NCI-H187 treated with DMSO at 0.1 percent for 48 hours (cell line): ENCODE measurements around the gene HPGD.

ENCODE experiments used
- DNase-seq: peaks from one replicate; lab custom pipeline; 2025; lab: John Stamatoyannopoulos, UW

The HPGD gene

DNA sequence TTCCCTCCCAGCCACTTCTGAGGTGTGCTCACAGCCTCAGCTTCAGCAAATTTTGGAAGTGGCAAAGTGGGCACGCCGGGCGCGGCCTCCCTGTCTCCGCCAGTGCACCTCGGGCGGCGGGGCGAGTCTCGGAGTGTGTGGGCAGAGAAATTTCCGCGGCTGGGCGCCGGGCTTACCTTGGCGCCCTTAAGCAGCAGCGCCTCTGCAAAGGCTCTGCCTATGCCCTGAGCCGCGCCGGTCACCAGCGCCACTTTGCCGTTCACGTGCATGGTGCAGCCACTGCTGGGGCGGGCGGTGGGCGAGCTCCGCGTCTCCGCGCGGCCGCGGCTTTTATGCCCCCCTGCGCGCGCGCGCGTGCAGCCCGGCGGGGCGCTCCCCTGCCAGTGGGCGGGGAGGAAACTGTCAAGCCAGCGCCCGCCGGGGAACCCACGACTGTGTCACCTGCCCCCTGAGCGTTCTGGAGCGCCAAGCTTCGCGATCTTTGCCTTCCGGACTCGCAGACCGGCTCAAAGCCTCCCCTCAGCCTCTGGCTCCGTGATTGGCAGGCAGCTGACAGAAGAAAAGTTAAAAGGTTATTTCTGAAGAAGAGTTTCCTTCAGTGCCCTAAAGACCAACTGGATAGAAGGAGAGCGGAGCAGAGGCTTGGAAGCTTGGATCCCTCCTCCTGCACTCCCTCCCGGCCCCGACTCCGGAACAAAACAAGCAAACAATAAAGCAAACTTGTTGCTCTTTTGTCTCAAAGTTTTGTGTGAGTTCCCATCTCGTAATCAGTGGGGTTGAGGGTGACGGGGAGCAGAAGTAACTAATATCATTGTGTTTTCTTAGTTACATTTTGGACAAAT lies at the start of gene HPGD:
HPGD (minus strand) TSS at position 306 of the 842 bp plus-strand sequence; CDS start at position 269, 37 bp downstream.
- no peak for DNase-seq

DNA sequence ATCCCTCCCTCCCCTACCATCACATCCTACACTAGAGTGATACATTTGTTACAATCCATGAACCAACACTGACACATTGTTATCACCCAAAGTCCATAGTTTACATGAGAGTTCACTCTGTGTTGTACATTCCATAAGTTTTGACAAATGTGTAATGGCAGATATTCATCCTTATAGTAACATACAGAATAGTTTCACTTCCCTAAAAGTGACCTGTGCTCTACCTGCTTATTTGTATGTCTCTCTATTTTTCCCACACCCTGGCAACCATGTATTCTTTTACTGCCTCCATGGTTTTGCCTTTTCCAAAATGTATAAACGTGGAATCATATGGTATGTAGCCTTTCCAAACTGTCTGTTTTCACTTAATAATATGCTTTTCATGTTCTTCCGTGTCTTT lies 42.2 kb upstream of the HPGD start:
- no peak for DNase-seq

DNA sequence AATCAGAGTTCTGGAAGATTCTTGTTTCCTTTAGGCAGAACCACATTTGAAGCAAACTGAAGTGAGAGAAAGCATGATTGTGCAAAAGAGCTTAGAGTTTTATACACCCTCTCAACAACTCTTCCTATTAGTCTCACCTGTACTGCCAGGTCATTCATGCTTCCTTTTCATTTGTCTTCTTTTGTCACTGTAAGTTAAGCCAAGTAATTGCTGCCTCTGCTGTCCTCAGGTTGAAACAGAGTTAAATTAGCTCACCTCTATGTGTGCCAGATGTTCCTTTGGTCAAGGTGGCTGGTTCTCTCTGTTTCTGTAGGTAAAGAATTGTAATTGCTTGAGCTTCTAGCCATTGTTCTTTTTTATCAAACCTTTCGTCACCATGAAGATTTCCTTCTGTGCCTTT lies 41.1 kb upstream of the HPGD start:
- DNase-seq = no peak

DNA sequence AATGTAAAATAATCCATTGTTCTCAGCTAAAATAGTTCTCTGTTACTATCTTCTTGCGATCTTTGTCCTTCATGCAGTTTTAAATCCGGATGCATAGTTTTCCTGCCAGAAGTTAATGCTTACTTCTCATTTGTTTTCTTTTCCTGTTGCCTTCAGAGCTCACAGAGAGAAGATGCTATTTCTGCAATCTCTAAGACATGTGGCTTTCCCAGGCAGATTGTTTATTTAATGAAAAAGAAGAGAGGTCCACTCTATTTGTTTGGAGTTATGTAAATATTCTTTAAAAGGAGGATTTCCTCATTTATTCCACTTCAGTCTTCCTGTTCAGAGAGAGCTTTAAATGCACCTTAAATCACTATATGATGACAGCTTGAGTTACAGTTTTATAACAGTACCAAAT lies 39.3 kb upstream of the HPGD start:
- no peak for DNase-seq

DNA sequence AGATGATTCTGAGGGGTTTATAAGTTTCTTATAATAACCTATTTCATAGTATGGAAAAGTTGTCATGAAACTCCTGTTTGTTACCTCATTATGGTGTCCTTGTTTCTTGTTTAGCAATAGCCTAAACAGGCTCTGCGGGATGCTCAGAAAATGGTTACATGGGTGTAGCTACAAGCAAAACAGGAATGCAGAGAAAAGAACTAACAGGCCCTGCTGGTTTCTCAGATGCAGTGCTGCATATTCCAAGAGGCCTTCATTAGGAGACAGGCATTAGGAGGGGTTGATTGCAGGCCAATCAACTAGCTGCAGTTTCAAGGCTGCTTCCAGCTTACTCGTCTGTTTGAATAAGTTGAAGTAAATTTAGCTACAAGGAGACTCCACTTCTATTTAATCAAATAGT lies 37.6 kb upstream of the HPGD start:
- no peak for DNase-seq

DNA sequence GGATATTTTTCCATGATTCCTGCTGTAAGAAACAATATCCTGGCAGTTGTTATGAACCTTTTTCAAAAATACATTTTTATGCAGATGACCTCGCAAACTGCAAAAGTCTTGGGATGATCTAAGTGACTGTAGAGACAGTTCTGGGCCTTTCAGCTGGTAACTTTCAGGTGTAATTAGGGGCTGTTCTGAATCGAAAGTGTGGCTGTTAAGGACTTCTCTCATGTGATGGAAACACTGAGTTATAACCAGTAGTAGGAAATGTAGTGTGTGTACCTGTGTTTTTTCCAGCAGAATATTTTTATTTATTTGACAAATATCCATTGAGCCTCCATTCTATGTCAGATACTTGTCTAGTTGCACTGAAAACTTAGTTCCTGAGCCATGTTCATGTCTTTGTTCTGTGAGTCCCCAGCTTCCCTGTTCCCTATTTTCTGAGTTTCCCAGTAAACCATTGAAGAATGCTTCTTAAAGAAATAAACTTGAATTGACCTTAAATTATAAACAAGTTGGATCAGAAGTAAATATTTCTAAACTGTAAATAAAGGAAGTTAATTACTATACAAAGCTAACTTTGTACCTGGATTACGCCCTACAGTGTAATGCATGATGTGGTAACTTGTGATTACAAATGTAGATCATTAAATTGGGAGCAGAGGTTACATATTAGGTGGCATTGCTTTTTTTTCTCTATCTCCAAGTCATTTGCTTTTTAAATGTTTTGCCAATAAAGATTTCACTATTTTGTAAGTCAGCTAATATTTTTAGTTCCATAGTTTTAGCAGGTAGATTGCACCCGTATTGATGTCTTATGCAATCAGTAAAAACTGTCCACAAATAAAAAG lies 33.7 kb upstream of the HPGD start:
- DNase-seq = no peak

DNA sequence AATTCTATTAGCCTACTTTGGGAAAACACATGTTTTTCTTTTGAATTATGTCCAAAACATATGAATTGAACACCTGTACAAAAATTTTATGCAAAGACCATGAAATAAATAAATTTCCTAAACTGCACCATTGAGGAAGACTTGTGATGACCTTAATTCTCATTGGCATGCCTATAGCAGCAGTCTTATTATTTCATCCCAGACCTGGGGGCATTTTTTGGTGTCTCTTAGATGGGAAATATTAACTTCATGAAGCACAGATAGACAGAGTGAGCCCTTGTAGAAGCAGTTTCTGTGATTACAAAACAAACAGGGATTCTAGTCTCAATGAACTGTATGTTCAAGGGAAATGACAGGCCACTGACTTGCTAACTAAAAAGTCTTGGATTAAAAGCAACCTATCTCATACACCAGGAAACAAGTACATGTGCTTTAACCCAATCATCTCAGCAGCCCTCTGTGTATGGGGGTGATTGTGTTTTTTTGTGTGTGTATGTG lies 32.0 kb upstream of the HPGD start:
- DNase-seq = no peak

DNA sequence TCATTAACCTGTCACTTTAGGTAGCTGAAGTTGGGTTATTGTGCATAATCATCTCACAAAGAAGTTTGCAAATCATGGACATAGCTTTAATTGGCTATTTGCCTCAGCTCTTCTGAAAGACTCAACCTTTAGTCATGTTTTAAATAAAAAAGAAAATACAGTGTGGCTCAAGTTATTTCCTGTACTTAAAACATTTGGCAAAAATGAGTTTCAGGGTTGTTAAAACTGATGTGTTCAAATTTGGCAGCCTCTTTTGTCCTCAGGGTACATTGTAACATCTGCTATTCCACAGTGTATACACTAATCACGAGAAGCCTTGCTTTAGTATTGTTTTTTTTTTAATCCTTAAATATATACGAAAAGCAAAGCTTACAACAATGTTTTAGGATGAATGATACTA lies 31.5 kb upstream of the HPGD start:
- no peak for DNase-seq

DNA sequence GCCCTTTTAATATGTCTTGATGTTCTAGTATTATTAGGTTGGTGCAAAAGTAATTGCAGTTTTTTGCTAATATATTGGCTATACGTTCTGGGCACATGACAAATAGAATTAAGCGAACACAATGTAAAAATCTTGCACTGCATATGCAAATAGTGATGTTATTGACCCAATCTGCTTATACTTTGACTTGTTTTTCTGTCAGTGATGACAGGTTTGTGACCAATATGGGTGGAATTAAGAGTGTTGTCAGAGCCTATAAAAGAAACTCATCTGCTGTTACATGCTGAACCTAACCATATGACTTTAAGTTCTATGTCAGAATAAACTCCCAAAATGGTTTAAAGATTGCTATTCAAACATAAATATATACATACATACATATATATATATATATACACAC lies 30.7 kb upstream of the HPGD start:
- DNase-seq = no peak

DNA sequence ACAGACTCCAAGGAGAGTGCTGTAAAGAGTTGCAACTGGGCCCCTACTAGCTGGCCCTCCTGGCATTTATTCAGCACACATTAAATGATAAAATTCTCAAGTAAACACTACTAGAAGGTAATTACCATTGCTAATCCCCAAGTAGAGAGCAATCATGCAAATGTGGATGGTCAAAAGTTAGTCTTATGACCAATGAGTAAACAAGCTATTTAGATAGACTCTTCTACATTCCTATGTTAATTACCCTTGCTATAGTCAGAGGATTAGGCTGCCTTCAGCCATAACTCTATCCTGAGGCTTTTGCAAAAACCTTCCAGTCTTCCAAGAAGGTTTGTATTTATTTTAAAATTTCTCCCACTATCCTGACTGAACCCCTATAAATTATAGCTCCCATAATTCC lies 28.3 kb upstream of the HPGD start:
- no peak for DNase-seq

DNA sequence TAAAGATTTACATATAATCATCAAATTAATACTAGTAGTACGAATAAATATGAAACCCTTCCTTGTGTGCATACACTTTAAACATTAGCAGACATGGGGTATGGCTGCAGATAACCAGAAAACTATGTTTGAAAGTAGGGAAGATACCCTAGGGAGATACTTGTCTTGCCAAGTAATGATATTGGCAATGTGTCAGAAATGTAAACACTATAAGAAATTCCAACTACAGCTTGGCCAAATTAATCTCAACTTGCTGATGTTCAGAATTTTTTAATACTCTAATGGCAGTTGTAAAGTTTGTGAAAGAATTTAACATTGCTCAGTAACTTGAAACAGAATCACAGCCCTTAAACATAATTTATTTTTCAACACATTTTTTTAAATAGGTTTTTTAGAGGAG lies 27.4 kb upstream of the HPGD start:
- DNase-seq = no peak

DNA sequence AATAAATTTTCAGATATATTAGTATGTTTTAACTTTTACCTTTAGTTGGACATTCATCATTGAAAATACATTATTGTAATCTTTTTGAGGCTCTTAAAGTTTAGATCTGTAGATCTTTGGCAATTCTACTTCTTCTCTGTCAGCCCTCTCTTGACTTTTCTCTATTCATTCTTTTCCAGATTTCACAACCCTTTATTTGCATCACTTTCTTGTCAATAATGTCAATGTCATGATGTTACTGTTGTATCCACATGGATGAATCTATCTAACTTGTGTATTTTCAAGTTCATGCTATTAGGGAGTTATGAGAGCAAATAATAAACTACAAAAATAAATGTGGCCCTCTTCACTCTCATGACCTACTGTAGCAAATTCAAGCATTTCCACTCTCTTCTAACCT lies 23.0 kb upstream of the HPGD start:
- no peak for DNase-seq

DNA sequence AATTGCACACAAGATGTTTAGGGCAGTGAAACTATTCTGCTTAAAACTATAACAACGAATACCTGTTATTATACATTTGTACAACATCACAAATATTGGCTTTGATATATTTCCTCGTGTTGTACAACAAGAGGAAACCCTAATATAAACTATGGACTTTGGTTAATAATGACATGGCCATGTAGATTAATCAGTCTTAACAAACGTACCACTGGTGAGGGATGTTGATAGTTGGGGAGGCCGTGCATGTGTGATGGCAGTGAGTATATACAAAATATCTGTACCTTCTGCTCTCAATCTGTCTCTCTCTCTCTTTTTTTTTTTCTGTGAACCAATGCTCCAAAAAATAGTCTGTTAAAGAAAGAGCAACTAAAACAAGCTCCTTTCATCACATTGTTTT lies 22.2 kb upstream of the HPGD start:
- no peak for DNase-seq

DNA sequence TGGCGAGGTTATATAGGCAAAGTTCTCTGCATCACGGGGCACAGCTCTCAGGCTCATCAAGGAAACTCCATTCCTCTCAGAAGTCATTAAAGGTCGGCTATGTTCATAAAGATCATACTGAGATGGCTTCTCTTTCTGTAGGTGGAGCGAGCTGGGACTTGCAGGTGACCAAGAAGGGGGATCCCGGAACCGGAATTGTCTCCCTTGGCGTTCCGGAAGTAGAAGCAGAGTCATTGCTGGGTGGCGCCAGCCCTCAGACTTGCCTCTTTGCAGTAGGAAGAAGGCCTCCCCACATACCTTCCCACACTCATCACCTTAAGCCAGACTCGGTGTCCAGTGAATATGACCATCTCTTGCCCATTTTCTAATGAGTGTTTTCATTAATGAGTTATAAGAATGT lies 17.9 kb upstream of the HPGD start:
- DNase-seq = no peak

DNA sequence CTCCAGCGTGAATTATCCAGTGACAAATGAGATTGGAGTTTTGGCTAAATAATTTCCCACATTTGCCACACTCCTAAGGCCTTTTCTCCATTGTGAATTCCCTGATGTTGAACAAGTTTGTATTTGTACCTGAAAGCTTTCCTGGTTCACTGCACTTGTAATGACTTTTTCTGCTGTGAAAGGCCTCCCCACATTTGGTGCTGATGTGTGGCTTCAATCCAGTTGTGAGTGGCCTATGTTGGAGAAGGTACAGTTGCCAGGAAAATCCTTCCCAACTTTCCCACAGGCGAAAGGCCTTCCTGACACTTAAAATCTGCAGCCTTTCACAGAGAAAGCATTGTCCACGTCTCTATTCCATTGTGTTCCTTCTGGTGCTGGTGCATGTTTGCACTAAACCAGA lies 17.3 kb upstream of the HPGD start:
- DNase-seq = no peak

DNA sequence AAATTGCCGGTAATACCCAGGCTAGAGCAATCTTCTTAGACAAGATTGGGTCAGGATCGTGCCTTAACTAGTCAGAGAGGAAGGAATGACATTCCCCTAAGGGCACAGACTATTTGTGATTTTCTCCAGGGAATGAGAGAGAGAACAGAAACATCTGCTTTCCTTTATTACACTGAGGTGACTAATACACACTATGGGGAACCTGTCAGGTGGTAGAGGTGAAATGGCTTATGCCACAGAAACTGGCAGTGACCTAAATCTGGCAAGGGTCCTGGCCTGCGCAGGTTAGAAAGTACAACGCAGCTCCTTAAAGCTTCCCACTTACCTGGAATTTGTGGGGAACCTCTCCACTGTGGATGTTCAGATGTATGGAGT lies 16.6 kb upstream of the HPGD start:
- DNase-seq = no peak

DNA sequence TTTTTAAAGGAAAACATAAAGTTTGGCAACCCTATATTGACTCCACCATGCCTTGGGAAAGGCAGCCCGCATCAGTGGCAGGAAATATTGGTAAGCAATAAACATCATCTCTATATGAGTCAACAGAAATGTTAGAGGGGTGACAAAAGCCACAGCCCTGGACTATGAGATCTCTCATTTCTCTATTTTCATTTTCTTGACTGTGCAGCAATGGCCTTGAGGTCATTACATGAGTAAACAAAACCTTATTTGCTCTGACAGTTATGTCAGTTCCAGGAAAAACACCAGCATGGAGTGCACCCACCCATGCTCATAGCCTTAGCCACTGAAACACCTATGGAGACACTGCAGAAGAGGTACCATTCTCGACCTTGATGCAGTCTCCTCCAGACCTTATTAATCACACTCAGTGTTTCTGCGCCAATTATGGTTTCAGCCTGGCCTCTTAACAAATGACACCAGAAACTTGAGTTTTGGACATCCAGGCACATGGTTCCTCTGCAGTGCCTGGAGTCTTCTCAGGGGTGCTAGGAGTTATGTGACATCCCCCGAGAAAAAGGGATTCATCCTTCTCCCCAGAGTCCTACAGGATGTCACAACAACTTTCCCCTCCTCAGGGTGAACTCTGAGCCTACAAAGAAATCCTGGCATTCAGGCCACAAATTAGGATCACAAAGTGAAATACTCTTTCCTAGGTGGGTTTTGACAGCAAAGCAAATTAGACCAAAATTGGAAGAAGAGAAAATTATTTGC lies 16.0 kb upstream of the HPGD start:
- no peak for DNase-seq

DNA sequence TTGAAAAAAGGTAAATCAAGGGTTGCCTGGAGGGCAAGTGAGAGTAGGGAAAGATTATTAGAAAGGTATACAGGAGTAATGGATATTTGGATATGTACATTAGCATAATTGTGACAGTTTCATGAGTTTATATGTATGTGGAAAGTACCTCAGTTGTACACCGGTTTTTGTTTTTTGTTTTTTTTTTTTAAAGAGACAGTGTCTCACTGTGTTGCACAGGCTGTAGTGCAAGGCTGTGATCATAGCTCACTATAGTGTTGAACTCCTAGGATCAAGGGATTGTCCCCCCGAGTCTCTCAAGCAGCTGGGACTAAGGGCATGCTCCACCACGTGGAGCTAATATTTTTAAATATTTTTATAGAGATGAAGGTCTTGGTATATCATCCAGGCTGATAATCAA lies 15.3 kb upstream of the HPGD start:
- no peak for DNase-seq

DNA sequence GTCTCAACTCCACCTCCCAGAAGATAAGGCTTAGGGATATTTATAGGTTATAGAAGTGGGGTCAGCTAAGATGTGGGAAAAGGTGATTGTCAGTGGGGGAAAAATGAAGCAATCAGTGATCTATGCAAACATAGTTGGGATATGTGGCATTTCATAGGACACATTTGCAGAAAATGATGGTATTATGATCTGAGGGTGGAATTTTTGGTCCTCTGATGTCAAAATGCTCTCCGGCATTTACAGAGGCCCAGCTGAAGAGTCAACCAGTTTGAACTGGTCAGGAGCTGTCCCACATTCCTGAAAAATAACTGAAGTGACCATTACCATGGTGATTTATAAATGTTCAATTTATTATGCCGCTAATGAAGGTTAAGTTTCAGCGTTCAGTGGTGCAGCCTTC lies 12.2 kb upstream of the HPGD start:
- DNase-seq = no peak

DNA sequence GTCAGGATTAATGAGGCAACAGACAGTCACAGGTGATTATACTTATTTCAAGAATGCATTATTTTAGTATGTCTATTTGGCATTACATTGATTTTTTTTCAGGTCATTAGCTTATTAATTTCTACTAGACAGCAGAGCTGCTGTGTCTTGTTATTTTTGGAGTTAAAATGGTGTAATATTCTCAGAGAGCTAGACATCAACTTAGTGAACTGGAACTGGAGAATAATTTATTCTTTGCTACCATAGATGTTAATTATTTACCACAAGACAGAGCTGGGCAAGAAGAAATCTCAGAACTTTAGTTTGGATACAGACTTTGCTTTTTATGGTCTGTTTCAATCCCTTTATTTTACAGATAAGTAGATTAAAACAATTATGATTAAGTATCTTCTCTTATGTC lies 10.2 kb upstream of the HPGD start:
- no peak for DNase-seq

DNA sequence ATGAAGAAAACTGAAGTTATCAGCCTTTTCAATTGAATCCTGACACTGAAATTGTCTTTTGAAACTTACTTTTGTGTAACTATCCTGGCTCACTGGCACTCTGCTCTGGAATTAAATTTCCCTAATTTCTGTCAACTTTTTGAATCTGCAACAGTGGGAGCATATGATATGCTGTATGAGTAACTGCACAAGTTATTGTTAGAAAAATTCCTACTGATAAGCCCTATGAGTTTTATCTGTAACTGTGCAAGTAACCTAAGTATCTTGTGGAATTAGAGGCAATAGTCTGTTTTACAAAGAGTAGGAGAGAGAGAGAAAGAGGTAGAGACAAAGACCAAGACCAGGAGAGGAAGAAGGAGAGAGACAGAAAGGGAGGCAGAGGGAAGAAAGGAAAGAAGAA lies 9.2 kb upstream of the HPGD start:
- DNase-seq = no peak

DNA sequence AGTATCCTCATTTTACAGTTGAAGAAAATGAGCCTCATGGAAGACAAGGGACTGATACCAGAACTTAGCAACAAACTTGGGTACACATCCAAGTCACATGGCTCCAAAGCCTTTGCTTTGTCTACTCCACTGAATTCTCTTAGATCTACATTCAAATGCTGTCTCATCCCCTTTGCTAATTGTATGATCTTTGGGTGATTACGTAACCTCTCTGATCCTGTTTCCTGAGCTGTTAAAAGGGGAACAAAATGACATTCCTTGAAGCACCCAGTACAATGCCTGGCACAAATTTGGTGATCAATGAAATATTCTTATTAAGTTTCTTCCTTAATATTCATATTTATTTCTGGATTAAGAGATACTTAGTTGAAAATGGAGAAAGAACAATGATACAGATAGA lies 5.9 kb upstream of the HPGD start:
- DNase-seq = no peak

DNA sequence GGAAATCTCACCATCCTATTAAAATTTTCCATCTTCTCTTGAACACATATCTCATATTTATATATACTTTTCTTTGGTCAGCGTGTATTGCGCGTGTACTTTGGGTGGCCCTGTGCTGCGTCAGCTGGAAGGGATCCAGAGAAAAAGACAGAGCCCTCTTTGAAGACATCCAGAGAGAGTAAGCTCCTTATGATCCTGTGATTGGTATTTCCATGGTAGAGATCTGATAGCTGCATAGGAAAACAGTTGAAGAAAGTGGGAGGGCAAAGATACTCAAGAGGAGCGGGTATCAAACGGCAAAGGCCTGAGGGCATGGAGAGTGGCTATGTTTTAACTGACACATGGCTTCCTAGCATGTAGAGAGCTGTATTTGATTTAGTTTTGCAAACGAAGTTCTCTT lies 4.4 kb upstream of the HPGD start:
- DNase-seq = no peak
